GM19025 (cell line): ENCODE results near the gene ZMYND8.
"Not testable (repeated sequence)": the region's sequence is repeated elsewhere in the genome, so short reads cannot be mapped to it uniquely, and the experiment has no call there.

ENCODE experiments used
- ATAC-seq: cut with Tn5 transposase; IDR thresholded peaks from one replicate; pipeline ENCODE4 v1.9.1; 2021; ENCODE audit warnings: mild to moderate bottlenecking, low read depth, moderate library complexity; ENCODE audit not compliant: unreplicated experiment

The ZMYND8 gene

GRCh38 chr20:47212606-47213207 lies 143.8 kb downstream of the ZMYND8 start:
- no peak for ATAC-seq

DNA sequence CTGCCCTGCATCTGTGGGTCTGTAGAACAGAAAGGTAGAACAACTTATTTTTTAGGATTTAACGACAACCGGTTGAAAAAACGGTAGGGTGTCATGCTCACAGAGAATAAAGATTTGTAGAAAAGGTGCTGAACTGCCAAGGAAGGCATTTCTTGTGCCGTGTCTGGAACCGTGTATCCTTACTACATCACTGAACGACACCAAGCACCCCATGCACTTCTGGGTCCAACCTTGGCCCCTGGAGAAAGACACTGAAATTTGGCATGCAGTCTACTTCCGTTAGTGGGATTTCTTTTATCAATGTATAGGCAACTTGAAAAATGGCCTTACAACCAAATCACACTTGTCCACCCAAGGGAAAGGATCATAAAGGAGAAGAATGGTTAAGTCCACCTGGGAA lies 145.5 kb downstream of the ZMYND8 start:
- no peak for ATAC-seq

GRCh38 chr20:47210470-47210869 lies 146.0 kb downstream of the ZMYND8 start:
- ATAC-seq, result no peak

GRCh38 chr20:47209982-47210381 lies 146.5 kb downstream of the ZMYND8 start:
- ATAC-seq, result no peak

- no peak for ATAC-seq
Measured at GRCh38 chr20:47208534-47209174, 147.8 kb downstream of the ZMYND8 start.

DNA sequence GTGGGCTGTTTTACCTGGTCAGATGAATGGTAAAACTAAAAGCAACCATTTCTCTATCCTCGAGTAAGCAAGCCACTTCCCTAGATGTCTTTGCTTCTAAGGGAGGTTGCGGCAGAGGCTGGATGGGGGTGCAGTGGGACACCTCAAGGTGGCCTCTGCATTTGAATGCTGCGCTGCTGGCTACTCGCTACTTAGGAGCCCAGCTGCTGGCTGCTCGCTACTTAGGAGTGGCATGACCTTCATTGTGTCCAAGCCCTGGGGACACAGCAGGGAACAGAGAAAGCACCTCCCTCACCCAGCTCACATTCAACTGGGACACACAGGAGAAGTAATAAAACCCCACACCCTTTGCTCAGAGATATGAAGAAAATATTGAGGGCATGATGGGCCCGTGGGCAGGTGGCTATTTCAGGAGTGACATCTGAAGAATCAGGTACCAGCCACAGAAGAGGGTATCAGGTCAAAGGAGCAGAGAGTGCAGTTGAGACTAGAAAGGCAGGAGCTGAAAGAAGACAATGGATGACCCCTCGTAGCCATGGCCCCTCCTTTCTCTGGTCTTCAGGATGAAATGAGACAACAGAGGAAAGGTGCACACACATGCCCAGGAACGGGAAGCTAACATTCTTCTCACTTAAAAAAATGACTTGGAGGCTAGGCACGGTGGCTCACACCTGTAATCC lies 149.4 kb downstream of the ZMYND8 start:
- no peak for ATAC-seq

DNA sequence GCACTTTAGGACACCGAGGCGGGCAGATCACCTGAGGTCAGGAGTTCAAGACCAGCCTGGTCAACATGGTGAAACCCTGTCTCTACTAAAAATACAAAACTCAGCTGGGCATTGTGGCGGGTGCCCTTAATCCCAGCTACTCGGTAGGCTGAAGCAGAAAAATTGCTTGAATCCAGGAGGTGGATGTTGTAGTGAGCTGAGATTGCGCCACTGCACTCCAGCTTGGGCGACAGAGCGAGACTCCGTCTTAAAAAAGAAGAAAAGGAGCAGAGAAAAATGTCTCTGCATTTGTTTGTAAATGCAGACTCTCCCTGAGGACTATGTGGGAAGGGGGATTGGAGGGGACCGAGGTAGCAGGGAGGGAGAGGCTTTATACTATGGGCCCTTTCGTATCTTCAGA lies 149.9 kb downstream of the ZMYND8 start:
- not testable (repeated sequence) for ATAC-seq

DNA sequence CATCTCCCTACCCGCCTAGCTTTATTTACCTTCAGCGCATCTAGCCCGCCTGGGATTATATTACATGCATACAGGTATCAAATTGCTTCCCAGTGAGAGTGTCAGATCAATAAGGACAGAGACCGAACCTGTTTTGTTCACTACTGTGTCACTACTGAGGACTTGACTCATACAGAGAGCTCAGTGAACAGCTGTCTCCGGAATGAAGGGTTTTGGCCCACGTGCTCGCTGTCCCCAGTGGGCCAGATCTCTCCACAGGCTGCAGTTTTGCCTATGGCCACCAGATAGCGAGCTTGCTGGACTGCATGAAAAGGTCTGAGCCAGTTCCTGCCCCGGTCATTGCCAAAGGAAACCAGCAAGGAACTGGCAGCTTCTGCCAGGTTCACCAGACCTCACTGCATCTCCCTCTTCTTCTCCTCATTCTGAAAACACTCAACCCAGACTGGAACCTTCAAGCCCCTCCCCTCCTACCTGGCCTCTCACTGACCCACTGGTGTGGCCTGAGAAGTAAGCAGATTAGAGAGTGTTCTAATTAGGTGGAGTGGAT lies 150.8 kb downstream of the ZMYND8 start:
- ATAC-seq, result peak; percentile 77

- not testable (repeated sequence) for ATAC-seq
Measured at GRCh38 chr20:47204850-47205122, 151.7 kb downstream of the ZMYND8 start.

GRCh38 chr20:47204008-47204849 lies 152.3 kb downstream of the ZMYND8 start:
- ATAC-seq, result no peak

GRCh38 chr20:47202733-47203667 lies 153.5 kb downstream of the ZMYND8 start:
- ATAC-seq, result no peak

DNA sequence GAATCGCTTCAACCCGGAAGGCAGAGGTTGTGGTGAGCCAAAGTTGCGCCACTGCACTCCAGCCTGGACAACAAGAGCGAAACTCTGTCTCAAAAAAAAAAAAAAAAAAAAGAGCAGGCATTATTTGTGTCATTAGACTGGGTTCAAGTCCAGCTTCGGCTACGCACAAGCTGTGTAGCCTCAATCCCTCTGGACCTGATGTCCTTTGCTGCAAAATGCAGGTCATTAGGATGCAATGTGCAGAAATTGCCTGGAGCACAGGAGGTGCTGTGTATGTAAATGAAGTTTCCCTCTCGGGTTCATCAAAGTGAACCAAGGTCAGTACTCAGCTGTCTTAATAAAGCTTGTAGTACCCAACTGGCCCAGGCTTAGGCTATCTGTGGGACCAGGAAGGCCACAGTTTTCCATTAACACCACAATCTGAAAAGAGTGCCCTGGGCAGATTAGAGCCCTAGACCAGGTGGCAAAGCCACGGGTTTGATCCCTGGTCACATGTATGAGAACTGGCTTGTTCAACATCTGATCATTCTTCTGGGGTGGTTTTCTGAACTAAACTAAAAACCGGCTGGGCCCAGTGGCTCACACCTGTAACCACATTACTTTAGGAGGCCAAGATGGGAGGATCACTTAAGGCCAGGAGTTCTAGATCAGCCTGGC lies 155.3 kb downstream of the ZMYND8 start:
- ATAC-seq, result no peak

- no peak for ATAC-seq
Measured at GRCh38 chr20:47198996-47199552, 157.4 kb downstream of the ZMYND8 start.

- no peak for ATAC-seq
Measured at GRCh38 chr20:47198254-47198671, 158.2 kb downstream of the ZMYND8 start.

- no peak for ATAC-seq
Measured at GRCh38 chr20:47196091-47197081, 160.1 kb downstream of the ZMYND8 start.

GRCh38 chr20:47195573-47195972 lies 160.9 kb downstream of the ZMYND8 start:
- no peak for ATAC-seq

GRCh38 chr20:47191956-47192355 lies 164.5 kb downstream of the ZMYND8 start:
- ATAC-seq, result no peak
